GM23338 (cell line): ENCODE measurements around the gene IPPK. TPM values are rescaled to one million over a fixed set of nuclear protein-coding genes. Genes with fewer than 3 reads are reported as not detected.

Experiments
- ATAC-seq: fragments of 200-7000 bp; cut with Tn5 transposase; 3 replicates; pipeline ENCODE4 v1.9.1; 2020
- DNase-seq: peaks from one replicate; pipeline ENCODE4 v3.0.0-alpha.2; 2015; ENCODE audit warnings: low spot score
- H2AFZ ChIP-seq: fragments of 200-600 bp; sonication (generic); 2 replicates; pipeline ENCODE4 v1.8.0; 2016; ENCODE audit warnings: antibody characterized with exemption, mild to moderate bottlenecking, moderate library complexity
- H3F3A ChIP-seq: fragments of 200-600 bp; sonication (generic); replicated peaks from 2 replicates; pipeline ENCODE4 v1.8.0; 2017; ENCODE audit warnings: antibody characterized with exemption, mixed run types, low read depth
- H3K27ac ChIP-seq: fragments of 200-600 bp; sonication (generic); 2 replicates; pipeline ENCODE4 v1.6.1; 2016; ENCODE audit warnings: low read depth
- H3K27me3 ChIP-seq: fragments of 200-600 bp; sonication (generic); 2 replicates; pipeline ENCODE4 v1.8.0; 2016; ENCODE audit warnings: mild to moderate bottlenecking, mixed run types, moderate library complexity; ENCODE audit not compliant: insufficient read depth
- H3K36me3 ChIP-seq: fragments of 200-600 bp; sonication (generic); 2 replicates; pipeline ENCODE4 v1.8.0; 2016; ENCODE audit warnings: mild to moderate bottlenecking; ENCODE audit not compliant: insufficient read depth
- H3K4me1 ChIP-seq: fragments of 200-600 bp; sonication (generic); 2 replicates; pipeline ENCODE4 v1.8.0; 2016; ENCODE audit warnings: mild to moderate bottlenecking, moderate library complexity; ENCODE audit not compliant: insufficient read depth
- H3K4me2 ChIP-seq: fragments of 200-600 bp; sonication (generic); 2 replicates; pipeline ENCODE4 v1.7.1; 2017; ENCODE audit warnings: mixed run types
- H3K4me3 ChIP-seq: fragments of 200-600 bp; sonication (generic); 2 replicates; pipeline ENCODE4 v1.6.1; 2016; ENCODE audit warnings: mixed run types
- H3K79me2 ChIP-seq: fragments of 200-600 bp; sonication (generic); replicated peaks from 2 replicates; pipeline ENCODE4 v1.8.0; 2017; ENCODE audit warnings: mild to moderate bottlenecking; ENCODE audit not compliant: insufficient read depth
- H3K9me2 ChIP-seq: fragments of 200-600 bp; sonication (generic); 2 replicates; pipeline ENCODE4 v1.8.0; 2017; ENCODE audit not compliant: insufficient read depth
- H4K20me1 ChIP-seq: fragments of 200-600 bp; sonication (generic); replicated peaks from 2 replicates; pipeline ENCODE4 v1.8.0; 2017; ENCODE audit warnings: mild to moderate bottlenecking; ENCODE audit not compliant: insufficient read depth
- H3K27ac Mint-ChIP-seq: 2 replicates; pipeline ENCODE4 v1.8.0; 2020; ENCODE audit warnings: inconsistent platforms, mild to moderate bottlenecking, moderate library complexity, mixed read lengths
- H3K27me3 Mint-ChIP-seq: 3 replicates; pipeline ENCODE4 v1.8.0; 2022; ENCODE audit warnings: low read depth, mild to moderate bottlenecking, moderate library complexity, mixed read lengths, inconsistent platforms; ENCODE audit not compliant: insufficient read depth, poor library complexity
- H3K36me3 Mint-ChIP-seq: 3 replicates; pipeline ENCODE4 v1.8.0; 2021; ENCODE audit warnings: low read depth, mild to moderate bottlenecking, inconsistent platforms, moderate library complexity, mixed read lengths
- H3K4me1 Mint-ChIP-seq: 3 replicates; pipeline ENCODE4 v1.8.0; 2020; ENCODE audit warnings: mild to moderate bottlenecking, inconsistent platforms, mixed read lengths
- H3K4me3 Mint-ChIP-seq: 3 replicates; pipeline ENCODE4 v1.8.0; 2021; ENCODE audit warnings: moderate library complexity, mild to moderate bottlenecking, inconsistent platforms, mixed read lengths
- H3K9me3 Mint-ChIP-seq: 3 replicates; pipeline ENCODE4 v1.8.0; 2020; ENCODE audit warnings: moderate library complexity, mild to moderate bottlenecking, inconsistent platforms, mixed read lengths
- CTCF ChIP-seq, 2 experiments: fragments of 200-600 bp in 1 of 2; sonication (generic) in 1 of 2; conservative IDR thresholded peaks; 2 replicates each; pipeline versions ENCODE4 v1.5.1 to v1.6.1; 2016 to 2017; ENCODE audit warnings: antibody characterized with exemption in 2 of 2, low read depth in 2 of 2, mild to moderate bottlenecking in 2 of 2, moderate library complexity in 1 of 2
- EZH2 ChIP-seq: fragments of 200-600 bp; sonication (generic); IDR thresholded peaks from one replicate; pipeline ENCODE4 v1.8.0; 2017; ENCODE audit warnings: antibody characterized with exemption, mild to moderate bottlenecking, low read depth; ENCODE audit not compliant: unreplicated experiment
- EZH2phosphoT487 ChIP-seq: fragments of 200-600 bp; sonication (generic); IDR thresholded peaks from one replicate; pipeline ENCODE4 v1.8.1; 2018; ENCODE audit warnings: antibody characterized with exemption; ENCODE audit not compliant: unreplicated experiment
- NANOG ChIP-seq: IDR thresholded peaks from 2 replicates; pipeline ENCODE4 v1.6.1; 2016; ENCODE audit warnings: antibody characterized with exemption, borderline replicate concordance
- POLR2AphosphoS5 ChIP-seq: IDR thresholded peaks from 2 replicates; pipeline ENCODE4 v1.6.1; 2016; ENCODE audit warnings: antibody characterized with exemption, low read depth
- REST ChIP-seq: IDR thresholded peaks from one replicate; pipeline ENCODE4 v1.6.1; 2018; ENCODE audit warnings: antibody characterized with exemption; ENCODE audit not compliant: unreplicated experiment
- STAT1 ChIP-seq: IDR thresholded peaks from one replicate; pipeline ENCODE4 v1.6.1; 2016; ENCODE audit warnings: antibody characterized with exemption; ENCODE audit not compliant: unreplicated experiment
- ZNF331 ChIP-seq: fragments of 250-450 bp; sonication (Bioruptor Pico); IDR thresholded peaks from 2 replicates; pipeline ENCODE4 v1.5.0; 2020; ENCODE audit warnings: low read depth, mild to moderate bottlenecking, moderate library complexity
- polyA plus RNA-seq: library from polyadenylated mRNA; unstranded; fragments of >200 nt; fragmentation: Nextera tagmentation; extraction: Ambion mirVana; gene quantifications from 2 replicates; pipeline ENCODE4 v1.2.1, GENCODE V29; 2016
- total RNA-seq: library from RNA; depleted of rRNA; stranded (reverse); fragments of >200 nt; shearing (Covaris generic); gene quantifications from 2 replicates; pipeline ENCODE4 v1.2.3, GENCODE V29; 2014
- TF ChIP-seq, protein P1 (sequence below): fragments of 250-450 bp; sonication (Bioruptor Pico); IDR thresholded peaks from 2 replicates; pipeline ENCODE4 v1.5.0; 2020; ENCODE audit warnings: mild to moderate bottlenecking, moderate library complexity
- TF ChIP-seq, protein P2 (sequence below): IDR thresholded peaks from 2 replicates; pipeline ENCODE4 v1.6.1; 2016; ENCODE audit warnings: antibody characterized with exemption

IPPK gene
- total and polyA plus RNA-seq, 2 experiments from 2014 or later = 6.5 to 17.5 TPM

GRCh38 chr9:92686954-92687353 lies 17.0 kb upstream of the IPPK start:
- TF ChIP-seq CTCF (conservative IDR thresholded peaks at IDR 0.05; ENCODE audit: low read depth in 2 of 2) (peak; percentile 47 to 54), POLR2AphosphoS5 (no peak), NANOG (no peak), EZH2 (no peak), STAT1 (no peak)
- no peak overlapping the region for H3K4me3 ChIP-seq
- no peaks in the 10 kb centered on the region for H3K4me1 ChIP-seq
- Mint-ChIP-seq H3K4me3 (no peak overlapping the region), H3K4me1 (0 out of 3 replicates have a peak, but pooled peaks cover 3% of the 10 kb centered on the region), H3K27me3 (peaks cover 9% of the 10 kb centered on the region), H3K27ac (no peak overlapping the region), H3K36me3 (no peaks in the 10 kb centered on the region), H3K9me3 (peaks cover 11% of the 10 kb centered on the region)
- H3K27me3 ChIP-seq = no peaks in the 10 kb centered on the region
- no peaks in the 10 kb centered on the region for H4K20me1 ChIP-seq
- no peaks in the 10 kb centered on the region for H3K36me3 ChIP-seq
- H3K79me2 ChIP-seq = no peaks in the 10 kb centered on the region
- DNase-seq (peak; percentile 57), ATAC-seq (peak; percentile 79)
- H2AFZ ChIP-seq = no peak overlapping the region
- no peaks in the 10 kb centered on the region for H3F3A ChIP-seq
- H3K4me2 ChIP-seq = no peak overlapping the region
- no peaks in the 10 kb centered on the region for H3K9me2 ChIP-seq
- no peak overlapping the region for H3K27ac ChIP-seq

DNA sequence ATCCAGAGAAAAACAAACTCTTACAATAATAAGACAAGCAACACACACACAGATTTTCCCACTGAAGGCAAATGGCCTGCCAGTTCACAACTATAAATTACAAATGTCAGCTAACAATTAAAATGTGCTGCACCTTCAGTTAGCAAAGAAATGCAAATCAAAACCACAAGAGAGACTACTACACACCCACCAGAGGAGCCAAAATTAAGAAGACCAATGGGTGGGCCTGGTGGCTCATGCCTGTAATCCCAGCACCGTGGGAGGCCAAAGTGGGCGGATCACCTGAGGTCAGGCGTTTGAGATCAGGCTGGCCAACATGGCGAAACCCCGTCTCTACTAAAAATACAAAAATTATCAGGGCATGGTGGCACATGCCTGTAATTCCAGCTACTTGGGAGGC lies 15.1 kb upstream of the IPPK start:
- Mint-ChIP-seq H3K9me3 (peaks cover 3% of the 10 kb centered on the region; the same call in 2 of the 3 replicates), H3K27me3 (peaks cover 13% of the 10 kb centered on the region), H3K4me1 (peaks cover 3% of the 10 kb centered on the region), H3K4me3 (no peak overlapping the region), H3K27ac (peak overlapping the region; percentile 74; the same call in 1 of the 2 replicates), H3K36me3 (no peaks in the 10 kb centered on the region)
- H3K36me3 ChIP-seq = no peaks in the 10 kb centered on the region
- H3K9me2 ChIP-seq = no peaks in the 10 kb centered on the region
- H3K27ac ChIP-seq = no peak overlapping the region
- DNase-seq (no peak), ATAC-seq (no peak)
- H3K27me3 ChIP-seq = no peaks in the 10 kb centered on the region
- no peak overlapping the region for H2AFZ ChIP-seq
- TF ChIP-seq, protein P1, sequence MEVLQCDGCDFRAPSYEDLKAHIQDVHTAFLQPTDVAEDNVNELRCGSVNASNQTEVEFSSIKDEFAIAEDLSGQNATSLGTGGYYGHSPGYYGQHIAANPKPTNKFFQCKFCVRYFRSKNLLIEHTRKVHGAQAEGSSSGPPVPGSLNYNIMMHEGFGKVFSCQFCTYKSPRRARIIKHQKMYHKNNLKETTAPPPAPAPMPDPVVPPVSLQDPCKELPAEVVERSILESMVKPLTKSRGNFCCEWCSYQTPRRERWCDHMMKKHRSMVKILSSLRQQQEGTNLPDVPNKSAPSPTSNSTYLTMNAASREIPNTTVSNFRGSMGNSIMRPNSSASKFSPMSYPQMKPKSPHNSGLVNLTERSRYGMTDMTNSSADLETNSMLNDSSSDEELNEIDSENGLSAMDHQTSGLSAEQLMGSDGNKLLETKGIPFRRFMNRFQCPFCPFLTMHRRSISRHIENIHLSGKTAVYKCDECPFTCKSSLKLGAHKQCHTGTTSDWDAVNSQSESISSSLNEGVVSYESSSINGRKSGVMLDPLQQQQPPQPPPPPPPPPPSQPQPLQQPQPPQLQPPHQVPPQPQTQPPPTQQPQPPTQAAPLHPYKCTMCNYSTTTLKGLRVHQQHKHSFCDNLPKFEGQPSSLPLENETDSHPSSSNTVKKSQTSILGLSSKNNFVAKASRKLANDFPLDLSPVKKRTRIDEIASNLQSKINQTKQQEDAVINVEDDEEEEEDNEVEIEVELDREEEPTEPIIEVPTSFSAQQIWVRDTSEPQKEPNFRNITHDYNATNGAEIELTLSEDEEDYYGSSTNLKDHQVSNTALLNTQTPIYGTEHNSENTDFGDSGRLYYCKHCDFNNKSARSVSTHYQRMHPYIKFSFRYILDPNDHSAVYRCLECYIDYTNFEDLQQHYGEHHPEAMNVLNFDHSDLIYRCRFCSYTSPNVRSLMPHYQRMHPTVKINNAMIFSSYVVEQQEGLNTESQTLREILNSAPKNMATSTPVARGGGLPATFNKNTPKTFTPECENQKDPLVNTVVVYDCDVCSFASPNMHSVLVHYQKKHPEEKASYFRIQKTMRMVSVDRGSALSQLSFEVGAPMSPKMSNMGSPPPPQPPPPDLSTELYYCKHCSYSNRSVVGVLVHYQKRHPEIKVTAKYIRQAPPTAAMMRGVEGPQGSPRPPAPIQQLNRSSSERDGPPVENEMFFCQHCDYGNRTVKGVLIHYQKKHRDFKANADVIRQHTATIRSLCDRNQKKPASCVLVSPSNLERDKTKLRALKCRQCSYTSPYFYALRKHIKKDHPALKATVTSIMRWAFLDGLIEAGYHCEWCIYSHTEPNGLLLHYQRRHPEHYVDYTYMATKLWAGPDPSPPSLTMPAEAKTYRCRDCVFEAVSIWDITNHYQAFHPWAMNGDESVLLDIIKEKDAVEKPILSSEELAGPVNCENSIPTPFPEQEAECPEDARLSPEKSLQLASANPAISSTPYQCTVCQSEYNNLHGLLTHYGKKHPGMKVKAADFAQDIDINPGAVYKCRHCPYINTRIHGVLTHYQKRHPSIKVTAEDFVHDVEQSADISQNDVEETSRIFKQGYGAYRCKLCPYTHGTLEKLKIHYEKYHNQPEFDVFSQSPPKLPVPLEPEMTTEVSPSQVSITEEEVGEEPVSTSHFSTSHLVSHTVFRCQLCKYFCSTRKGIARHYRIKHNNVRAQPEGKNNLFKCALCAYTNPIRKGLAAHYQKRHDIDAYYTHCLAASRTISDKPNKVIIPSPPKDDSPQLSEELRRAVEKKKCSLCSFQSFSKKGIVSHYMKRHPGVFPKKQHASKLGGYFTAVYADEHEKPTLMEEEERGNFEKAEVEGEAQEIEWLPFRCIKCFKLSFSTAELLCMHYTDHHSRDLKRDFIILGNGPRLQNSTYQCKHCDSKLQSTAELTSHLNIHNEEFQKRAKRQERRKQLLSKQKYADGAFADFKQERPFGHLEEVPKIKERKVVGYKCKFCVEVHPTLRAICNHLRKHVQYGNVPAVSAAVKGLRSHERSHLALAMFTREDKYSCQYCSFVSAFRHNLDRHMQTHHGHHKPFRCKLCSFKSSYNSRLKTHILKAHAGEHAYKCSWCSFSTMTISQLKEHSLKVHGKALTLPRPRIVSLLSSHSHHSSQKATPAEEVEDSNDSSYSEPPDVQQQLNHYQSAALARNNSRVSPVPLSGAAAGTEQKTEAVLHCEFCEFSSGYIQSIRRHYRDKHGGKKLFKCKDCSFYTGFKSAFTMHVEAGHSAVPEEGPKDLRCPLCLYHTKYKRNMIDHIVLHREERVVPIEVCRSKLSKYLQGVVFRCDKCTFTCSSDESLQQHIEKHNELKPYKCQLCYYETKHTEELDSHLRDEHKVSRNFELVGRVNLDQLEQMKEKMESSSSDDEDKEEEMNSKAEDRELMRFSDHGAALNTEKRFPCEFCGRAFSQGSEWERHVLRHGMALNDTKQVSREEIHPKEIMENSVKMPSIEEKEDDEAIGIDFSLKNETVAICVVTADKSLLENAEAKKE (CRISPR knock-in tag) = no peak
- no peak for TF ChIP-seq NANOG
- no peak for TF ChIP-seq EZH2phosphoT487
- no peak for TF ChIP-seq REST
- TF ChIP-seq, protein P2, sequence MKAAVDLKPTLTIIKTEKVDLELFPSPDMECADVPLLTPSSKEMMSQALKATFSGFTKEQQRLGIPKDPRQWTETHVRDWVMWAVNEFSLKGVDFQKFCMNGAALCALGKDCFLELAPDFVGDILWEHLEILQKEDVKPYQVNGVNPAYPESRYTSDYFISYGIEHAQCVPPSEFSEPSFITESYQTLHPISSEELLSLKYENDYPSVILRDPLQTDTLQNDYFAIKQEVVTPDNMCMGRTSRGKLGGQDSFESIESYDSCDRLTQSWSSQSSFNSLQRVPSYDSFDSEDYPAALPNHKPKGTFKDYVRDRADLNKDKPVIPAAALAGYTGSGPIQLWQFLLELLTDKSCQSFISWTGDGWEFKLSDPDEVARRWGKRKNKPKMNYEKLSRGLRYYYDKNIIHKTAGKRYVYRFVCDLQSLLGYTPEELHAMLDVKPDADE = no peak
- no peak for TF ChIP-seq ZNF331 (CRISPR knock-in tag)
- no peak overlapping the region for H3K4me3 ChIP-seq
- no peaks in the 10 kb centered on the region for H3K79me2 ChIP-seq
- no peaks in the 10 kb centered on the region for H3F3A ChIP-seq
- H3K4me1 ChIP-seq = no peaks in the 10 kb centered on the region
- H3K4me2 ChIP-seq = no peak overlapping the region
- H4K20me1 ChIP-seq = no peaks in the 10 kb centered on the region
